Esophagus muscularis mucosa (tissue), 4 donors: ENCODE results near the gene TLDC2.

Source experiments
- CTCF ChIP-seq, 3 experiments: fragments of 200-600 bp in 2 of 3; fragments of 450-650 bp in 1 of 3; sonication (generic) in 2 of 3; IDR thresholded peaks; one replicate each; pipeline ENCODE4 v1.5.1; 2017 to 2019; ENCODE audit warnings: antibody characterized with exemption in 3 of 3, mild to moderate bottlenecking in 2 of 3, moderate library complexity in 1 of 3
- EP300 ChIP-seq: sonication (generic); formaldehyde crosslinking; IDR thresholded peaks from one replicate; pipeline ENCODE4 v1.6.1; 2017; ENCODE audit warnings: antibody characterized with exemption
- POLR2A ChIP-seq: fragments of 450-650 bp; IDR thresholded peaks from one replicate; pipeline ENCODE4 v1.6.1; 2017; ENCODE audit warnings: antibody characterized with exemption, moderate library complexity, mild to moderate bottlenecking, low read depth
- POLR2AphosphoS5 ChIP-seq, 2 donors: sonication (generic); formaldehyde crosslinking; IDR thresholded peaks; one replicate each; pipeline ENCODE4 v1.6.1; 2017; ENCODE audit warnings: antibody characterized with exemption in 2 of 2

GRCh38 chr20:36847710-36848040 lies 28.3 kb upstream of the TLDC2 start:
- TF ChIP-seq CTCF (IDR thresholded peaks at IDR 0.05) (no peak), POLR2A (no peak), EP300 (no peak), POLR2AphosphoS5 (IDR thresholded peaks at IDR 0.05) (no peak)
